Measurements from ENCODE around the gene CYTH1.

The CYTH1 gene

GRCh38 chr17:78735832-78736525 is 46.1 kb downstream of the CYTH1 start:
- Histone ChIP-seq H3K9ac (peak overlapping the region; percentile 38), H3K4me2 (ENCODE audit: low read length) (peak overlapping the region; percentile 76), H3K27ac (peak overlapping the region; percentile 80), H3K9me3 (ENCODE audit: control insufficient read depth, low read length) (no peaks in the 10 kb centered on the region), H3K36me3 (ENCODE audit: control insufficient read depth, insufficient read depth, low read length) (no peaks in the 10 kb centered on the region), H3K4me3 (ENCODE audit: low read depth, low read length) (peak overlapping the region; percentile 79), H3K79me2 (peaks cover 33% of the 10 kb centered on the region), H3K27me3 (ENCODE audit: control insufficient read depth, insufficient read depth, low read length) (no peaks in the 10 kb centered on the region), H2AFZ (peak overlapping the region; percentile 79), H3K4me1 (peaks cover 29% of the 10 kb centered on the region)
- TF ChIP-seq CTCF (IDR thresholded peaks at IDR 0.05) = no peak

- Histone ChIP-seq H3K27me3 (ENCODE audit: control insufficient read depth, insufficient read depth, low read length) (no peaks in the 10 kb centered on the region), H3K9me3 (ENCODE audit: control insufficient read depth, low read length) (no peaks in the 10 kb centered on the region), H3K4me3 (ENCODE audit: low read depth, low read length) (no peak overlapping the region), H3K79me2 (peaks cover 36% of the 10 kb centered on the region), H3K9ac (no peak overlapping the region), H3K27ac (peak overlapping the region; percentile 80), H3K4me2 (ENCODE audit: low read length) (peak overlapping the region; percentile 76), H2AFZ (no peak overlapping the region), H3K36me3 (ENCODE audit: control insufficient read depth, insufficient read depth, low read length) (no peaks in the 10 kb centered on the region), H3K4me1 (peaks cover 29% of the 10 kb centered on the region)
- no peak for TF ChIP-seq CTCF (IDR thresholded peaks at IDR 0.05)
Observed at GRCh38 chr17:78734793-78735641, 47.1 kb downstream of the CYTH1 start.

DNA sequence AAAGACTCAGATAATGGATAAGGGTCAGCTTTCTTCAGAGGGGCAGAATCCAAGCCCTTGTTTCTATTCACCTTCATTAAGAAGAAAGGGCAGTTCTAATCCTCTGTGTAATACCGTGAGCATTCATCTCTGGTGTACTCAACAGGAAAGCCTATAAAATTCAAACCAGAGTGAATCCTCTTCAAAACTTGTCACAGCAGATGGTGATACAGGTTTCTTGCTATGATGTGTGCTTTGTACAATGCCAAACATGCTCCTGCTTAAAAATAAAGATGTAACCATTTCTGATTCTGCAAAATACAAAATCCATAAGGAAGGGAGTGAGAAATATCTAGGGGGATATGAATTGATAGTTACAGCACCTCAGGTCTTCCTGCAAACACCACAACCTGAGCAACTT is 49.7 kb downstream of the CYTH1 start:
- Histone ChIP-seq H3K4me1 (peaks cover 23% of the 10 kb centered on the region), H3K9ac (no peak overlapping the region), H3K27ac (no peak overlapping the region), H3K9me3 (ENCODE audit: control insufficient read depth, low read length) (no peaks in the 10 kb centered on the region), H3K4me3 (ENCODE audit: low read depth, low read length) (no peak overlapping the region), H2AFZ (no peak overlapping the region), H3K36me3 (ENCODE audit: control insufficient read depth, insufficient read depth, low read length) (no peaks in the 10 kb centered on the region), H3K27me3 (ENCODE audit: control insufficient read depth, insufficient read depth, low read length) (no peaks in the 10 kb centered on the region), H3K79me2 (peaks cover 36% of the 10 kb centered on the region), H3K4me2 (ENCODE audit: low read length) (no peak overlapping the region)
- no peak for TF ChIP-seq CTCF (IDR thresholded peaks at IDR 0.05)

- H3K27ac ChIP-seq = no peak overlapping the region
- H2AFZ ChIP-seq = no peak overlapping the region
- H3K9me3 ChIP-seq (ENCODE audit: control insufficient read depth, low read length) = no peaks in the 10 kb centered on the region
- no peak overlapping the region for H3K4me2 ChIP-seq (ENCODE audit: low read length)
- no peaks in the 10 kb centered on the region for H3K36me3 ChIP-seq (ENCODE audit: control insufficient read depth, insufficient read depth, low read length)
- peaks cover 41% of the 10 kb centered on the region for H3K79me2 ChIP-seq
- peaks cover 23% of the 10 kb centered on the region for H3K4me1 ChIP-seq
- TF ChIP-seq CTCF (IDR thresholded peaks at IDR 0.05) = no peak
- H3K4me3 ChIP-seq (ENCODE audit: low read depth, low read length) = no peak overlapping the region
- no peak overlapping the region for H3K9ac ChIP-seq
- no peaks in the 10 kb centered on the region for H3K27me3 ChIP-seq (ENCODE audit: control insufficient read depth, insufficient read depth, low read length)
Observed at GRCh38 chr17:78731904-78732303, 50.2 kb downstream of the CYTH1 start.

All from parathyroid adenoma (tissue), 2 donors.